Trophoblast cell (in vitro differentiated cells and primary cell): Measurements from ENCODE around the gene PRG3.

Source experiments
- DNase-seq, 2 donors: peaks; one replicate each; pipeline ENCODE4 v3.0.0-alpha.2; 2016
- H2AFZ ChIP-seq: 2 replicates; pipeline ENCODE4 v1.6.1; 2013; ENCODE audit warnings: low read length, moderate library complexity, mild to moderate bottlenecking; ENCODE audit not compliant: insufficient read depth, poor library complexity
- H2AK5ac ChIP-seq: 2 replicates; pipeline ENCODE4 v1.6.1; 2013; ENCODE audit warnings: mild to moderate bottlenecking, low read length
- H2BK120ac ChIP-seq: 2 replicates; pipeline ENCODE4 v1.6.1; 2013; ENCODE audit warnings: low read length, mild to moderate bottlenecking, moderate library complexity; ENCODE audit not compliant: insufficient read depth, poor library complexity
- H2BK12ac ChIP-seq: 2 replicates; pipeline ENCODE4 v1.6.1; 2013; ENCODE audit warnings: mild to moderate bottlenecking, low read length, moderate library complexity
- H2BK5ac ChIP-seq: 2 replicates; pipeline ENCODE4 v1.6.1; 2013; ENCODE audit warnings: low read length, low read depth, moderate library complexity, mild to moderate bottlenecking; ENCODE audit not compliant: poor library complexity
- H3K14ac ChIP-seq: 2 replicates; pipeline ENCODE4 v1.6.1; 2013; ENCODE audit warnings: mild to moderate bottlenecking, low read length
- H3K18ac ChIP-seq: 2 replicates; pipeline ENCODE4 v1.6.1; 2013; ENCODE audit warnings: mild to moderate bottlenecking, low read length
- H3K23ac ChIP-seq: 2 replicates; pipeline ENCODE4 v1.6.1; 2013; ENCODE audit warnings: low read length
- H3K27ac ChIP-seq: 2 replicates; pipeline ENCODE4 v1.5.1; 2013; ENCODE audit warnings: low read depth, mild to moderate bottlenecking, inconsistent platforms, low read length, moderate library complexity
- H3K27me3 ChIP-seq: 2 replicates; pipeline ENCODE4 v1.6.1; 2013; ENCODE audit warnings: inconsistent platforms, mild to moderate bottlenecking, low read length, moderate library complexity; ENCODE audit not compliant: insufficient read depth
- H3K36me3 ChIP-seq, 2 experiments: 1 replicate in 1 of 2; 2 replicates in 1 of 2; pipeline ENCODE4 v1.6.1; 2013; ENCODE audit warnings: low read length in 2 of 2, mild to moderate bottlenecking in 2 of 2, moderate library complexity in 1 of 2; ENCODE audit not compliant: insufficient read depth in 2 of 2, control insufficient read depth in 1 of 2
- H3K4ac ChIP-seq: 2 replicates; pipeline ENCODE4 v1.6.1; 2013; ENCODE audit warnings: low read depth, mild to moderate bottlenecking, low read length, moderate library complexity
- H3K4me1 ChIP-seq, 2 experiments: 1 replicate in 1 of 2; 2 replicates in 1 of 2; pipeline ENCODE4 v1.6.1; 2013; ENCODE audit warnings: low read length in 2 of 2, mild to moderate bottlenecking in 2 of 2, moderate library complexity in 1 of 2; ENCODE audit not compliant: insufficient read depth in 2 of 2, control insufficient read depth in 1 of 2
- H3K4me2 ChIP-seq: 2 replicates; pipeline ENCODE4 v1.6.1; 2013; ENCODE audit warnings: inconsistent platforms, mild to moderate bottlenecking, low read length, moderate library complexity
- H3K4me3 ChIP-seq: 2 replicates; pipeline ENCODE4 v1.5.1; 2013; ENCODE audit warnings: mild to moderate bottlenecking, low read depth, low read length, inconsistent platforms
- H3K79me1 ChIP-seq: one replicate; pipeline ENCODE4 v1.6.1; 2013; ENCODE audit warnings: low read length
- H3K79me2 ChIP-seq: 2 replicates; pipeline ENCODE4 v1.6.1; 2013; ENCODE audit warnings: low read length, mild to moderate bottlenecking; ENCODE audit not compliant: control insufficient read depth, insufficient read depth, poor library complexity
- H3K9ac ChIP-seq: 2 replicates; pipeline ENCODE4 v1.6.1; 2013; ENCODE audit warnings: mild to moderate bottlenecking, low read length
- H3K9me3 ChIP-seq: 2 replicates; pipeline ENCODE4 v1.6.1; 2013; ENCODE audit warnings: low read depth, mild to moderate bottlenecking, control low read depth, inconsistent platforms, low read length; ENCODE audit not compliant: insufficient read depth
- H4K12ac ChIP-seq: 2 replicates; pipeline ENCODE4 v1.6.1; 2013; ENCODE audit warnings: low read depth, mild to moderate bottlenecking, low read length, moderate library complexity
- H4K8ac ChIP-seq: 2 replicates; pipeline ENCODE4 v1.6.1; 2013; ENCODE audit warnings: low read depth, mild to moderate bottlenecking, low read length, moderate library complexity
- H4K91ac ChIP-seq: one replicate; pipeline ENCODE4 v1.6.1; 2013; ENCODE audit warnings: low read depth, mild to moderate bottlenecking, low read length, moderate library complexity
- WGBS: extraction: QIAGEN DNeasy Blood & Tissue Kit; methylation state at CpG from one replicate; pipeline ENCODE4 v1.1.7; 2013; ENCODE audit warnings: missing lambda C conversion rate; ENCODE audit not compliant: insufficient read length, insufficient coverage; ENCODE audit errors: extremely low coverage; 5-methylcytosine and 5-hydroxymethylcytosine counted together

Gene PRG3

DNA sequence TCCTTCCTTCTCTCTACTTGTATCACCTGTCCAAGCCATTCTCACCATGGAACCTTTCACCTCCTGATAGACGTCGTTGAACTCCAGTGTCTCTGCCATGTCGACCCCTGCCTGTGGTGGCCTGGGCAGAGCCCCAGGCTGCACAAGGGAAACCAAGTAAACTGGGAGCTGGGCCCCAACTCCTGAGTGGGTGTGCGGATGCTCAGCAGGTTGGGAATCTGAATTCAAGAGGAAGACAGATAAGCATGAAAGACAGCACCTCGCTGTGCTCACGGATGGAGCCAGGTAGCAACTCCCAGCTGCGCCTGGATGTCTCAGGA is 46.0 kb downstream of the PRG3 start:
- no peak overlapping the region for H3K18ac ChIP-seq
- H2BK120ac ChIP-seq, result no peak overlapping the region
- H2BK5ac ChIP-seq, result no peak overlapping the region
- H2AFZ ChIP-seq, result no peak overlapping the region
- peak overlapping the region; percentile 64 for H3K27ac ChIP-seq
- peaks cover 9 to 13% of the 10 kb centered on the region in 2 experiments for H3K4me1 ChIP-seq
- peak overlapping the region; percentile 21 for H2AK5ac ChIP-seq
- peaks cover 9% of the 10 kb centered on the region for H3K79me1 ChIP-seq
- H3K23ac ChIP-seq, result no peak overlapping the region
- peak overlapping the region; percentile 1 for H4K12ac ChIP-seq
- peak overlapping the region; percentile 83 for H3K4me3 ChIP-seq
- H4K8ac ChIP-seq, result peak overlapping the region; percentile 73
- H3K4me2 ChIP-seq, result peak overlapping the region; percentile 85
- H3K4ac ChIP-seq, result peak overlapping the region; percentile 59
- no peak for DNase-seq
- H4K91ac ChIP-seq, result peak overlapping the region; percentile 31
- peaks cover 7% of the 10 kb centered on the region for H3K79me2 ChIP-seq
- H3K36me3 ChIP-seq, result peaks cover 32 to 42% of the 10 kb centered on the region in 2 experiments
- no peak overlapping the region for H2BK12ac ChIP-seq
- H3K27me3 ChIP-seq, result no peaks in the 10 kb centered on the region
- H3K9ac ChIP-seq, result peak overlapping the region; percentile 70
- peaks cover 3% of the 10 kb centered on the region for H3K9me3 ChIP-seq
- peak overlapping the region; percentile 28 for H3K14ac ChIP-seq
- no CpG with 5 or more reads among the region's 7 CpGs for WGBS

DNA sequence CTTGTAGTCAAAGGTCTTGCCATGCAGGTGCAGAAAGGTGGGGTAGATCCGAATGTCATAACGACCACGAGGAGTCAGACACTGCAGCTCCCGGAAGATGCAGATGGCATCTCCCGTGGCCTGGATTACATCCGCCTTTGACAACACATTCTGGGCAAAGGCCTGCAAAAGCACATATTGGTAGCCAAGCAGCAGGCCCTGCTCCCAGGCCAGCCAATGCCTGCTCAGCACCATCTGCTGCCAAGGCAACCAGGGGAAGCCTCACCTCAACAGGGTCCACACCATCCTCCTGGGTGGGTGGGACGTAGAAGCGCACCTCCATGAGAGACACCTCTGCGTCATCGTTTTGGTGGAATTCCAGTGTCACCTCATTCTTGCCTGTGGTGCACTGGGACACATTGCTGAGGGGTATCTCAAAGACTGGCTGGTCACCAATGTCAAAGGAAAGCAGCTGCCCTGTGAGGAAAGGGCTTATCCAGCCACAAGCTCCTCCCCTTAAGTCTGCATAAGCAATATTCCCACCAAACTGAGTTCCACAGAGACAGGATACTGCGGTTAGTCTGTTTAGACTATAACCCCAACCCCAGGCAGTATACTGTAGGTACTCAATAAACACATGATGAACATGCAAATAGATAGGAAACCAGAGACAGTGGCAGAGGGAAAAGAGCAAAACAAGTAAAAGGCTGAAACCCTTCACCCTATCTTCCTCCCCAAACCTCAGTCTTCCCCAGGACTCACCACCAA is 48.1 kb downstream of the PRG3 start:
- no CpG with 5 or more reads among the region's 11 CpGs for WGBS
- DNase-seq, result no peak
- Histone ChIP-seq H4K8ac (no peak overlapping the region), H3K18ac (no peak overlapping the region), H3K4me3 (peak overlapping the region; percentile 36), H2BK120ac (no peak overlapping the region), H3K4me1 (peaks cover 5 to 10% of the 10 kb centered on the region in 2 experiments), H3K79me2 (peaks cover 7% of the 10 kb centered on the region), H2BK12ac (no peak overlapping the region), H3K9ac (no peak overlapping the region), H3K4me2 (no peak overlapping the region), H2AFZ (no peak overlapping the region), H3K9me3 (peaks cover 3% of the 10 kb centered on the region), H3K4ac (no peak overlapping the region), H3K27me3 (no peaks in the 10 kb centered on the region), H4K12ac (no peak overlapping the region), H3K79me1 (peaks cover 9% of the 10 kb centered on the region), H4K91ac (no peak overlapping the region), H2AK5ac (no peak overlapping the region), H3K27ac (no peak overlapping the region), H3K36me3 (peaks cover 41 to 58% of the 10 kb centered on the region in 2 experiments), H2BK5ac (no peak overlapping the region), H3K14ac (no peak overlapping the region), H3K23ac (no peak overlapping the region)

DNA sequence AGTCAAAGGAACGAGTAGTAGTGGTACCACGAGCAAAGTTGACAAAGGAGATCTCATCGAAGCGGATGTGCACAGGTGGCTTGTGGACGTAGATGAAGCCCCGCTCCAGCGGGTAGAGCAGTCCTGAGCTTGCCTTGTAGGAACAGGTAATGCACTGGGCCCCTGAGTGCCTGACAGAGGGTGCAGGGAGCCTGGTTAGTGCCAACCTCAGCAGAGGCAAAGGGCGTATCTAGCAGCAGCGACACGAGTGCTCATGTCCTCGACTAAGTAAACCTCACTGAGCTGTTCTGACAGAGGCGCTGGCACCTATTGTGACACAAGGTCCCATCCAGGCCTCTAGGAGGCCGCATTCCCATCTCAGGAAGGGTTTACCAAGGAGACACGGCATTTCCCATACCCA is 49.2 kb downstream of the PRG3 start:
- no CpG with 5 or more reads among the region's 14 CpGs for WGBS
- Histone ChIP-seq H3K4me2 (no peak overlapping the region), H4K91ac (no peak overlapping the region), H4K8ac (no peak overlapping the region), H3K4ac (no peak overlapping the region), H3K4me3 (no peak overlapping the region), H2BK12ac (no peak overlapping the region), H3K23ac (no peak overlapping the region), H3K36me3 (peaks cover 50 to 69% of the 10 kb centered on the region in 2 experiments), H3K4me1 (peaks cover 5 to 10% of the 10 kb centered on the region in 2 experiments), H3K14ac (no peak overlapping the region), H3K27me3 (no peaks in the 10 kb centered on the region), H2BK120ac (no peak overlapping the region), H3K79me2 (peaks cover 7% of the 10 kb centered on the region), H4K12ac (no peak overlapping the region), H3K18ac (no peak overlapping the region), H3K27ac (no peak overlapping the region), H2AK5ac (no peak overlapping the region), H3K79me1 (peaks cover 9% of the 10 kb centered on the region), H2AFZ (no peak overlapping the region), H3K9me3 (peaks cover 3% of the 10 kb centered on the region), H3K9ac (no peak overlapping the region), H2BK5ac (no peak overlapping the region)
- no peak for DNase-seq

DNA sequence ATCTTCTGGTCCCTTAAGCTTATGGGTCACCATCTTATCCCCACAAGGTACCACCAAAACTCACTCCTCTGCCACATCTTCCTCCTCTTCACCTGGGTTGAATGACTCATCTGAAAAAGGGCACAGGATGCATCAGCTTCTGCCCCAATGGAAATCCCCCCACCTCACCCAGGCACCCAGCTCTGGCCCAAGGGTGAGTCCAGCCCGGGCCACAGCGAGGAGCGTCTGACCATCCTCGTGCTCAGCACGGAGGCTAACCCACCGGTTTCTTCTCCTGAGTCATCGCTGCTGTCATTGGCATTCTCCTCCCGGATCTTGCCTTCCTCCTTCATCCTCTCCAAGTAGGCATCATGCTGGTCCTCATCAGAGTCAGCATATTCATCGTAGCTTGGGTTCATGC is 50.9 kb downstream of the PRG3 start:
- Histone ChIP-seq H3K18ac (no peak overlapping the region), H3K4me1 (peaks cover 14 to 16% of the 10 kb centered on the region in 2 experiments), H2BK12ac (no peak overlapping the region), H3K9me3 (peaks cover 3% of the 10 kb centered on the region), H3K4me2 (no peak overlapping the region), H3K27me3 (no peaks in the 10 kb centered on the region), H3K23ac (no peak overlapping the region), H3K27ac (no peak overlapping the region), H3K36me3 (peaks cover 58 to 78% of the 10 kb centered on the region in 2 experiments), H4K8ac (no peak overlapping the region), H2BK120ac (no peak overlapping the region), H3K4me3 (no peak overlapping the region), H3K14ac (no peak overlapping the region), H3K9ac (no peak overlapping the region), H3K79me2 (peaks cover 6% of the 10 kb centered on the region), H2AK5ac (no peak overlapping the region), H2AFZ (no peak overlapping the region), H4K91ac (no peak overlapping the region), H3K79me1 (peaks cover 6% of the 10 kb centered on the region), H4K12ac (no peak overlapping the region), H3K4ac (no peak overlapping the region), H2BK5ac (no peak overlapping the region)
- DNase-seq, result no peak
- no CpG with 5 or more reads among the region's 9 CpGs for WGBS
